Gastroesophageal sphincter (tissue), 3 donors: ENCODE measurements around the gene ADGRG1.

Experiments used
- CTCF ChIP-seq, 4 experiments: fragments of 200-600 bp in 2 of 4; fragments of 450-650 bp in 2 of 4; sonication (generic) in 1 of 4; IDR thresholded peaks; one replicate each; pipeline ENCODE4 v1.5.1; 2017 to 2019; ENCODE audit warnings: antibody characterized with exemption in 4 of 4, mild to moderate bottlenecking in 2 of 4, moderate library complexity in 2 of 4
- EP300 ChIP-seq: sonication (generic); formaldehyde crosslinking; IDR thresholded peaks from one replicate; pipeline ENCODE4 v1.6.1; 2017; ENCODE audit warnings: antibody characterized with exemption, mild to moderate bottlenecking
- POLR2AphosphoS5 ChIP-seq: sonication (generic); formaldehyde crosslinking; IDR thresholded peaks from one replicate; pipeline ENCODE4 v1.6.1; 2017; ENCODE audit warnings: antibody characterized with exemption

- no peak for TF ChIP-seq CTCF (IDR thresholded peaks at IDR 0.05)
- no peak for TF ChIP-seq POLR2AphosphoS5
- TF ChIP-seq EP300 = no peak
These were observed 75.8 kb downstream of the ADGRG1 start for GRCh38 chr16:57704011-57704904.
